ENCODE measurements around the gene BMF. TPM values are rescaled to one million over a fixed set of nuclear protein-coding genes. Genes with fewer than 3 reads are reported as not detected.

Gene BMF
- total RNA-seq, 1 experiment from 2014 or later, result 13.2 TPM

- H2BK15ac ChIP-seq (ENCODE audit: low read depth, low read length), result no peak overlapping the region
- H3K4me2 ChIP-seq (ENCODE audit: insufficient read depth, insufficient read length, low read length), result no peak overlapping the region
- TF ChIP-seq, protein P1, sequence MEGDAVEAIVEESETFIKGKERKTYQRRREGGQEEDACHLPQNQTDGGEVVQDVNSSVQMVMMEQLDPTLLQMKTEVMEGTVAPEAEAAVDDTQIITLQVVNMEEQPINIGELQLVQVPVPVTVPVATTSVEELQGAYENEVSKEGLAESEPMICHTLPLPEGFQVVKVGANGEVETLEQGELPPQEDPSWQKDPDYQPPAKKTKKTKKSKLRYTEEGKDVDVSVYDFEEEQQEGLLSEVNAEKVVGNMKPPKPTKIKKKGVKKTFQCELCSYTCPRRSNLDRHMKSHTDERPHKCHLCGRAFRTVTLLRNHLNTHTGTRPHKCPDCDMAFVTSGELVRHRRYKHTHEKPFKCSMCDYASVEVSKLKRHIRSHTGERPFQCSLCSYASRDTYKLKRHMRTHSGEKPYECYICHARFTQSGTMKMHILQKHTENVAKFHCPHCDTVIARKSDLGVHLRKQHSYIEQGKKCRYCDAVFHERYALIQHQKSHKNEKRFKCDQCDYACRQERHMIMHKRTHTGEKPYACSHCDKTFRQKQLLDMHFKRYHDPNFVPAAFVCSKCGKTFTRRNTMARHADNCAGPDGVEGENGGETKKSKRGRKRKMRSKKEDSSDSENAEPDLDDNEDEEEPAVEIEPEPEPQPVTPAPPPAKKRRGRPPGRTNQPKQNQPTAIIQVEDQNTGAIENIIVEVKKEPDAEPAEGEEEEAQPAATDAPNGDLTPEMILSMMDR (conservative IDR thresholded peaks at IDR 0.05), result no peak
- H4K5ac ChIP-seq (ENCODE audit: insufficient read length, low read depth, low read length), result no peak overlapping the region
- WGBS (ENCODE audit: extremely low coverage, insufficient read length, low lambda C conversion rate), result no CpG with 5 or more reads among the region's 5 CpGs
- H3K79me2 ChIP-seq (ENCODE audit: insufficient read depth, low read length), result no peaks in the 10 kb centered on the region
- no peak overlapping the region for H3K27ac ChIP-seq (ENCODE audit: insufficient read length, low read depth, low read length)
- no peak overlapping the region for H3K23ac ChIP-seq (ENCODE audit: insufficient read length, low read depth, low read length)
- Mint-ChIP-seq H3K36me3 (ENCODE audit: insufficient read depth in 1 of 3, low read depth in 3 of 3) (no peaks in the 10 kb centered on the region), H3K27me3 (ENCODE audit: low read depth) (no peaks in the 10 kb centered on the region; the same call in 1 of the 2 replicates), H3K9me3 (no peaks in the 10 kb centered on the region; a peak in 1 of 5 replicates), H3K4me1 (peaks cover 32% of the 10 kb centered on the region in 2 experiments), H3K27ac (no peak overlapping the region; a peak in 1 of 7 replicates), H3K4me3 (no peak overlapping the region)
- H3K9me3 ChIP-seq (ENCODE audit: control insufficient read depth, low read depth, low read length), result no peaks in the 10 kb centered on the region
- H4K91ac ChIP-seq (ENCODE audit: insufficient read length, low read depth, low read length), result no peak overlapping the region
- H3K23me2 ChIP-seq (ENCODE audit: insufficient read length, low read depth, low read length, poor library complexity, severe bottlenecking), result no peaks in the 10 kb centered on the region
- H2BK20ac ChIP-seq (ENCODE audit: low read depth, low read length, poor library complexity, severe bottlenecking), result no peak overlapping the region
- no peak overlapping the region for H2BK5ac ChIP-seq (ENCODE audit: insufficient read length, low read length)
- no peak overlapping the region for H3K56ac ChIP-seq (ENCODE audit: insufficient read length, low read depth, low read length)
- no peak overlapping the region for H3T11ph ChIP-seq (ENCODE audit: low read length)
- H2AK5ac ChIP-seq (ENCODE audit: insufficient read length, low read length), result no peak overlapping the region
- no peaks in the 10 kb centered on the region for H3K79me1 ChIP-seq (ENCODE audit: insufficient read depth, low read depth, low read length, poor library complexity, severe bottlenecking)
- H2AFZ ChIP-seq (ENCODE audit: low read length), result no peak overlapping the region
- H2BK12ac ChIP-seq (ENCODE audit: insufficient read length, low read depth, low read length), result no peak overlapping the region
- DNase-seq, result no peak
- H4K8ac ChIP-seq (replicated peaks; ENCODE audit: insufficient read length, low read depth, low read length), result no peak overlapping the region
- H2BK120ac ChIP-seq (ENCODE audit: low read depth, low read length, poor library complexity, severe bottlenecking), result no peak overlapping the region
- no peak overlapping the region for H3K9ac ChIP-seq (ENCODE audit: extremely low read depth, insufficient read length, low read length)
- no peak overlapping the region for H3K18ac ChIP-seq (ENCODE audit: insufficient read length, low read depth, low read length)
- H3K27me3 ChIP-seq (ENCODE audit: insufficient read depth, low read length), result no peaks in the 10 kb centered on the region
- H3K4me1 ChIP-seq (ENCODE audit: insufficient read depth, low read length), result peaks cover 9% of the 10 kb centered on the region; the same call in 1 of the 2 replicates
- no peaks in the 10 kb centered on the region for H4K20me1 ChIP-seq (ENCODE audit: control insufficient read depth, insufficient read depth, insufficient read length)
- H3K4ac ChIP-seq (ENCODE audit: low read depth, low read length), result no peak overlapping the region
- H3K14ac ChIP-seq (ENCODE audit: insufficient read depth, low read length), result no peak overlapping the region
These were observed 42.1 kb downstream of the BMF start for GRCh38 chr15:40066589-40066988.

Data from H9 (cell line).